Testis (tissue), 2 donors: ENCODE measurements around the gene PKP2.

Experiments
- POLR2A ChIP-seq: fragments of 450-650 bp; IDR thresholded peaks from one replicate; pipeline ENCODE4 v1.6.1; 2017; ENCODE audit warnings: antibody characterized with exemption, mild to moderate bottlenecking, moderate library complexity
- TF ChIP-seq, protein P1 (sequence below), 3 experiments: fragments of 450-650 bp in 2 of 3; fragments of 200-600 bp in 1 of 3; sonication (generic) in 1 of 3; IDR thresholded peaks; one replicate each; pipeline ENCODE4 v1.5.1; 2016 to 2019; ENCODE audit warnings: antibody characterized with exemption in 3 of 3, mild to moderate bottlenecking in 2 of 3, moderate library complexity in 1 of 3

DNA sequence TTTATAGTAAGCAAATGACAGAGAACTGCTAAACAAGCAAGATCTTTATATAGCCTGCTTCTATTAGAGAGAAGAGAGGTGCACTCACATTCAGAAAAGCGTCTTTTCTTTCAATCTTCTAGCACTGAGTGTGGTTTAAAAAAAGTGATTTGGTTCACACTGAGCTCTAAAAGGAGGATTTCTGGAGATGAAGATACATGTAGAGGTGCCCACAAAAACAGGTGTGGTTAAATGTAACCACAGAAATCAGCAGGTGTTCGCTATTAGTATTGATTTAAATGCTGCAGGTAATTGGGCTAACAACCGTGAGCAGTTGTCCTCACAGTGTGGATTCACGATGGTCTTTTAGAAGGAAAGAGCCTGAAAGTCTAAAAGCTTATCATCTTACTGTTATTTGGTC, 10.7 kb downstream of the PKP2 start:
- TF ChIP-seq, protein P1, sequence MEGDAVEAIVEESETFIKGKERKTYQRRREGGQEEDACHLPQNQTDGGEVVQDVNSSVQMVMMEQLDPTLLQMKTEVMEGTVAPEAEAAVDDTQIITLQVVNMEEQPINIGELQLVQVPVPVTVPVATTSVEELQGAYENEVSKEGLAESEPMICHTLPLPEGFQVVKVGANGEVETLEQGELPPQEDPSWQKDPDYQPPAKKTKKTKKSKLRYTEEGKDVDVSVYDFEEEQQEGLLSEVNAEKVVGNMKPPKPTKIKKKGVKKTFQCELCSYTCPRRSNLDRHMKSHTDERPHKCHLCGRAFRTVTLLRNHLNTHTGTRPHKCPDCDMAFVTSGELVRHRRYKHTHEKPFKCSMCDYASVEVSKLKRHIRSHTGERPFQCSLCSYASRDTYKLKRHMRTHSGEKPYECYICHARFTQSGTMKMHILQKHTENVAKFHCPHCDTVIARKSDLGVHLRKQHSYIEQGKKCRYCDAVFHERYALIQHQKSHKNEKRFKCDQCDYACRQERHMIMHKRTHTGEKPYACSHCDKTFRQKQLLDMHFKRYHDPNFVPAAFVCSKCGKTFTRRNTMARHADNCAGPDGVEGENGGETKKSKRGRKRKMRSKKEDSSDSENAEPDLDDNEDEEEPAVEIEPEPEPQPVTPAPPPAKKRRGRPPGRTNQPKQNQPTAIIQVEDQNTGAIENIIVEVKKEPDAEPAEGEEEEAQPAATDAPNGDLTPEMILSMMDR (IDR thresholded peaks at IDR 0.05), result no peak
- no peak for TF ChIP-seq POLR2A
